ENCODE results near the gene ZNF45. TPM values are rescaled to one million over a fixed set of nuclear protein-coding genes. Genes with fewer than 3 reads are reported as not detected.
"Not testable (repeated sequence)": the region's sequence is repeated elsewhere in the genome, so short reads cannot be mapped to it uniquely, and the experiment has no call there.

Gene ZNF45
- total RNA-seq, 1 experiment from 2014 or later, result 15.2 TPM

- Histone ChIP-seq H3K36me3 (ENCODE audit: control insufficient read depth in 1 of 2, insufficient read depth in 2 of 2, low read length in 2 of 2) (no peaks in the 10 kb centered on the region), H4K20me1 (ENCODE audit: insufficient read depth) (no peaks in the 10 kb centered on the region), H3K4me2 (ENCODE audit: low read length) (no peak overlapping the region), H3K9ac (ENCODE audit: low read length) (no peak overlapping the region), H3K79me2 (ENCODE audit: insufficient read depth, low read length) (no peaks in the 10 kb centered on the region), H3K4me1 (ENCODE audit: control insufficient read depth in 1 of 2, insufficient read depth in 2 of 2, low read length in 2 of 2) (no peaks in the 10 kb centered on the region; a peak in 1 of 4 replicates), H3K9me3 (ENCODE audit: control insufficient read depth in 1 of 2, insufficient read depth in 1 of 2, low read depth in 1 of 2, low read length in 2 of 2) (peaks cover 11 to 19% of the 10 kb centered on the region in 2 experiments; a peak in 3 of 4 replicates), H3K9me2 (ENCODE audit: insufficient read depth) (no peaks in the 10 kb centered on the region), H3K27me3 (ENCODE audit: insufficient read depth, low read length) (no peaks in the 10 kb centered on the region), H3K27ac (ENCODE audit: low read depth, low read length) (no peak overlapping the region), H3K4me3 (replicated peaks in 1 of 2; ENCODE audit: low read depth in 1 of 2, low read length in 2 of 2) (no peak overlapping the region), H2AFZ (ENCODE audit: low read depth, low read length, poor library complexity, severe bottlenecking) (no peak overlapping the region)
- DNase-seq (ENCODE audit: low read depth, low spot score) (no peak), ATAC-seq (no peak)
- no TSS peak for BruUV-seq (replicated peaks)
- TF ChIP-seq ZNF274 (IDR thresholded peaks at IDR 0.05; ENCODE audit: low read depth, low read length) (no peak), CEBPB (IDR thresholded peaks at IDR 0.05; ENCODE audit: low read depth) (no peak), EGR1 (IDR thresholded peaks at IDR 0.05; ENCODE audit: low read depth) (no peak), FOSL1 (IDR thresholded peaks at IDR 0.05; ENCODE audit: low read depth) (no peak), ELF1 (IDR thresholded peaks at IDR 0.05; ENCODE audit: borderline replicate concordance, low read depth) (no peak), EZH2phosphoT487 (IDR thresholded peaks at IDR 0.05; ENCODE audit: borderline replicate concordance) (no peak), SIN3A (IDR thresholded peaks at IDR 0.05; ENCODE audit: low read depth) (no peak)
- POLR2A ChIA-PET, result no interaction called here
- intact Hi-C loops (cut with micrococcal nuclease), result no loop called here
- CTCF ChIA-PET, result no interaction called here
- RAD21 ChIA-PET (ENCODE audit: low non-redundant PET in 1 of 2, low total read pairs in 2 of 2, uncharacterized antibody in 2 of 2, unreplicated experiment in 2 of 2), result no interaction called here
Observed at GRCh38 chr19:43880483-43880882, 54.6 kb downstream of the ZNF45 start.

GRCh38 chr19:43872547-43873336, 62.3 kb downstream of the ZNF45 start:
- no TSS peak for BruUV-seq (replicated peaks)
- Histone ChIP-seq H3K4me1 (ENCODE audit: control insufficient read depth in 1 of 2, insufficient read depth in 2 of 2, low read length in 2 of 2) (peaks cover 0 to 12% of the 10 kb centered on the region in 2 experiments; a peak in 2 of 4 replicates), H3K9me3 (ENCODE audit: control insufficient read depth in 1 of 2, insufficient read depth in 1 of 2, low read depth in 1 of 2, low read length in 2 of 2) (peaks cover 36 to 41% of the 10 kb centered on the region in 2 experiments; a peak in 3 of 4 replicates), H3K36me3 (ENCODE audit: control insufficient read depth in 1 of 2, insufficient read depth in 2 of 2, low read length in 2 of 2) (no peaks in the 10 kb centered on the region), H3K4me2 (ENCODE audit: low read length) (no peak overlapping the region), H4K20me1 (ENCODE audit: insufficient read depth) (no peaks in the 10 kb centered on the region), H3K9ac (ENCODE audit: low read length) (no peak overlapping the region), H3K27me3 (ENCODE audit: insufficient read depth, low read length) (no peaks in the 10 kb centered on the region), H2AFZ (ENCODE audit: low read depth, low read length, poor library complexity, severe bottlenecking) (no peak overlapping the region), H3K79me2 (ENCODE audit: insufficient read depth, low read length) (no peaks in the 10 kb centered on the region), H3K9me2 (ENCODE audit: insufficient read depth) (no peaks in the 10 kb centered on the region), H3K4me3 (replicated peaks in 1 of 2; ENCODE audit: low read depth in 1 of 2, low read length in 2 of 2) (no peak overlapping the region), H3K27ac (ENCODE audit: low read depth, low read length) (peak overlapping the region; percentile 30; the same call in 1 of the 2 replicates)
- TF ChIP-seq EZH2phosphoT487 (IDR thresholded peaks at IDR 0.05; ENCODE audit: borderline replicate concordance), result no peak
- TF ChIP-seq ZNF274 (IDR thresholded peaks at IDR 0.05; ENCODE audit: low read depth, low read length), result peak; percentile 98
- ChIA-PET CTCF (no interaction called here), POLR2A (no interaction called here), RAD21 (ENCODE audit: low non-redundant PET in 1 of 2, low total read pairs in 2 of 2, uncharacterized antibody in 2 of 2, unreplicated experiment in 2 of 2) (no interaction called here)
- intact Hi-C loops (cut with micrococcal nuclease), result no loop called here
- ATAC-seq, result peak; percentile 40; the same call in 1 of the 2 replicates
- peak; percentile 10 for DNase-seq (ENCODE audit: low read depth, low spot score)

GRCh38 chr19:43866923-43867322, 68.2 kb downstream of the ZNF45 start:
- DNase-seq (ENCODE audit: low read depth, low spot score); CTCF ChIA-PET; H3K9me2 ChIP-seq (ENCODE audit: insufficient read depth); H2AFZ ChIP-seq (ENCODE audit: low read depth, low read length, poor library complexity, severe bottlenecking); H3K9ac ChIP-seq (ENCODE audit: low read length); BruUV-seq (replicated peaks); H3K27ac ChIP-seq (ENCODE audit: low read depth, low read length); H3K36me3 ChIP-seq (ENCODE audit: control insufficient read depth in 1 of 2, insufficient read depth in 2 of 2, low read length in 2 of 2); H3K79me2 ChIP-seq (ENCODE audit: insufficient read depth, low read length); RAD21 ChIA-PET (ENCODE audit: low non-redundant PET in 1 of 2, low total read pairs in 2 of 2, uncharacterized antibody in 2 of 2, unreplicated experiment in 2 of 2); H3K4me3 ChIP-seq (replicated peaks in 1 of 2; ENCODE audit: low read depth in 1 of 2, low read length in 2 of 2); intact Hi-C loops (cut with micrococcal nuclease); H3K4me2 ChIP-seq (ENCODE audit: low read length); H3K4me1 ChIP-seq (ENCODE audit: control insufficient read depth in 1 of 2, insufficient read depth in 2 of 2, low read length in 2 of 2); H4K20me1 ChIP-seq (ENCODE audit: insufficient read depth); ATAC-seq; POLR2A ChIA-PET; H3K27me3 ChIP-seq (ENCODE audit: insufficient read depth, low read length): not testable (repeated sequence)
- H3K9me3 ChIP-seq (ENCODE audit: control insufficient read depth in 1 of 2, insufficient read depth in 1 of 2, low read depth in 1 of 2, low read length in 2 of 2), result peaks cover 12 to 16% of the 10 kb centered on the region in 2 experiments; a peak in 1 of 4 replicates

Measured in HCT116 (cell line).